Progenitor cell of endocrine pancreas (in vitro differentiated cells): ENCODE results near the gene SFTPB. TPM values are rescaled to one million over a fixed set of nuclear protein-coding genes. Genes with fewer than 3 reads are reported as not detected.

Source experiments
- DNase-seq: peaks from one replicate; pipeline ENCODE4 v3.0.0; 2021; ENCODE audit warnings: low spot score; ENCODE audit not compliant: unreplicated experiment
- H3K27ac Mint-ChIP-seq: 2 replicates; pipeline ENCODE4 v1.8.0; 2021; ENCODE audit warnings: mild to moderate bottlenecking, moderate library complexity, mixed read lengths
- H3K27me3 Mint-ChIP-seq: 2 replicates; pipeline ENCODE4 v1.8.0; 2021; ENCODE audit warnings: mixed read lengths
- H3K36me3 Mint-ChIP-seq: 2 replicates; pipeline ENCODE4 v1.8.0; 2022; ENCODE audit warnings: mixed read lengths; ENCODE audit not compliant: insufficient read depth
- H3K4me1 Mint-ChIP-seq: 2 replicates; pipeline ENCODE4 v1.8.0; 2021; ENCODE audit warnings: low read depth, mixed read lengths
- H3K4me3 Mint-ChIP-seq: 2 replicates; pipeline ENCODE4 v1.8.0; 2021; ENCODE audit warnings: low read depth, mild to moderate bottlenecking, moderate library complexity, mixed read lengths
- H3K9me3 Mint-ChIP-seq: 2 replicates; pipeline ENCODE4 v1.8.0; 2021; ENCODE audit warnings: low read depth, mixed read lengths
- total RNA-seq: library from RNA; stranded (reverse); gene quantifications from 2 replicates; pipeline ENCODE4 v1.2.1, GENCODE V29; 2021
- TF ChIP-seq, protein P1 (sequence below): fragments of 200-600 bp; sonication (generic); IDR thresholded peaks from one replicate; pipeline ENCODE4 v1.5.0; 2021; ENCODE audit warnings: antibody characterized with exemption, mild to moderate bottlenecking; ENCODE audit not compliant: unreplicated experiment

The SFTPB gene
- total RNA-seq, 1 donor from 2014 or later: not detected

GRCh38 chr2:85655961-85656417 is 12.0 kb downstream of the SFTPB start:
- no peaks in the 10 kb centered on the region for H3K9me3 Mint-ChIP-seq
- peaks cover 14% of the 10 kb centered on the region for H3K36me3 Mint-ChIP-seq
- H3K4me1 Mint-ChIP-seq: peaks cover 2% of the 10 kb centered on the region
- no peak for DNase-seq
- no peak overlapping the region for H3K27ac Mint-ChIP-seq
- H3K27me3 Mint-ChIP-seq: no peaks in the 10 kb centered on the region
- H3K4me3 Mint-ChIP-seq: no peak overlapping the region
- TF ChIP-seq, protein P1, sequence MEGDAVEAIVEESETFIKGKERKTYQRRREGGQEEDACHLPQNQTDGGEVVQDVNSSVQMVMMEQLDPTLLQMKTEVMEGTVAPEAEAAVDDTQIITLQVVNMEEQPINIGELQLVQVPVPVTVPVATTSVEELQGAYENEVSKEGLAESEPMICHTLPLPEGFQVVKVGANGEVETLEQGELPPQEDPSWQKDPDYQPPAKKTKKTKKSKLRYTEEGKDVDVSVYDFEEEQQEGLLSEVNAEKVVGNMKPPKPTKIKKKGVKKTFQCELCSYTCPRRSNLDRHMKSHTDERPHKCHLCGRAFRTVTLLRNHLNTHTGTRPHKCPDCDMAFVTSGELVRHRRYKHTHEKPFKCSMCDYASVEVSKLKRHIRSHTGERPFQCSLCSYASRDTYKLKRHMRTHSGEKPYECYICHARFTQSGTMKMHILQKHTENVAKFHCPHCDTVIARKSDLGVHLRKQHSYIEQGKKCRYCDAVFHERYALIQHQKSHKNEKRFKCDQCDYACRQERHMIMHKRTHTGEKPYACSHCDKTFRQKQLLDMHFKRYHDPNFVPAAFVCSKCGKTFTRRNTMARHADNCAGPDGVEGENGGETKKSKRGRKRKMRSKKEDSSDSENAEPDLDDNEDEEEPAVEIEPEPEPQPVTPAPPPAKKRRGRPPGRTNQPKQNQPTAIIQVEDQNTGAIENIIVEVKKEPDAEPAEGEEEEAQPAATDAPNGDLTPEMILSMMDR: no peak

DNA sequence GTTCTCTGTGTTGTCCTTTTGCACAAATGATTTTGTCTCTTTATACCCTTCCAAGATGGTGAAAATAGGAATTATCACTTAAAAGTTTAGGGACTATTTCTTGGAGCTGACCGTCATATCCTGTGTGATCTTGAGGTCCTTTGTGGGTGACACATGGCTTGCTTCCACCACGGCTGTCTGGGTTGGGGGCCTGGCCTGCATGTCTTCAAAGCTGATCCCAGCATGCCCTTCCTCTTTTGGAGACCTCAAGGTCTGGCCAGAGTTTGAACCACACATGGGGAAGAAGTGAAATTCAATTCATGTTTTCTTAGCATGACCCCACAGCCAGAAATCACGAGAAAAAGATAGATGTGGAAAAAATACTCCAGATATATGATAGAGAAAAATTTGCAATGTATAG is 14.0 kb downstream of the SFTPB start:
- Mint-ChIP-seq H3K9me3 (no peaks in the 10 kb centered on the region), H3K27me3 (no peaks in the 10 kb centered on the region), H3K36me3 (peaks cover 22% of the 10 kb centered on the region), H3K4me1 (peaks cover 2% of the 10 kb centered on the region), H3K4me3 (no peak overlapping the region), H3K27ac (no peak overlapping the region)
- DNase-seq: no peak
- TF ChIP-seq, protein P1: no peak

DNA sequence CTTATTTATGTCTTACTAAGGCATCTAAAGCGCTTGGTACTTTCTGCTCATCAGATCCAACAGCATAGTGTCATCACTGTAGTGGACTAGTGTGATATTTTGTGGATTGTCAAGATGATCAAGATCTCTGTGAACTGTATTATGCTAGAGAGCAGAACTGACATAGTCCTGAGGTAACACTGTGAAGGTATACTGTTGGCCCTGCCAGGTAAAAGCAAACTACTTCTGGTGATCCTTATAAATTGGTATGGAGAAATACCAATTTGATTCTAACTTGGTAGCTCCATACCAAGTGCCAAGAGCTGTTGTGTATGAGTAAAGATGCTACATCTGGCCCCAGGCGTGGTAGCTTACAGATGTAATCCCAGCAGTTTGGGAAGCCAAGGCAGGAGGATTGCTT is 15.9 kb downstream of the SFTPB start:
- H3K27ac Mint-ChIP-seq: no peak overlapping the region
- H3K27me3 Mint-ChIP-seq: no peaks in the 10 kb centered on the region
- no peaks in the 10 kb centered on the region for H3K9me3 Mint-ChIP-seq
- no peak overlapping the region for H3K4me3 Mint-ChIP-seq
- peaks cover 22% of the 10 kb centered on the region for H3K36me3 Mint-ChIP-seq
- H3K4me1 Mint-ChIP-seq: no peaks in the 10 kb centered on the region
- TF ChIP-seq, protein P1: no peak
- no peak for DNase-seq

GRCh38 chr2:85651097-85651496 is 16.9 kb downstream of the SFTPB start:
- TF ChIP-seq, protein P1: no peak
- H3K4me3 Mint-ChIP-seq: no peak overlapping the region
- no peak overlapping the region for H3K27ac Mint-ChIP-seq
- H3K27me3 Mint-ChIP-seq: no peaks in the 10 kb centered on the region
- no peaks in the 10 kb centered on the region for H3K9me3 Mint-ChIP-seq
- no peak for DNase-seq
- peaks cover 22% of the 10 kb centered on the region for H3K36me3 Mint-ChIP-seq
- H3K4me1 Mint-ChIP-seq: no peaks in the 10 kb centered on the region

- H3K27me3 Mint-ChIP-seq: no peaks in the 10 kb centered on the region
- DNase-seq: no peak
- no peak overlapping the region for H3K27ac Mint-ChIP-seq
- peaks cover 21% of the 10 kb centered on the region for H3K36me3 Mint-ChIP-seq
- TF ChIP-seq, protein P1: no peak
- H3K4me1 Mint-ChIP-seq: no peaks in the 10 kb centered on the region
- no peak overlapping the region for H3K4me3 Mint-ChIP-seq
- H3K9me3 Mint-ChIP-seq: no peaks in the 10 kb centered on the region
Measured at GRCh38 chr2:85650456-85650855, 17.5 kb downstream of the SFTPB start.
